Measurements from ENCODE around the gene PREB. TPM values are rescaled to one million over a fixed set of nuclear protein-coding genes. Genes with fewer than 3 reads are reported as not detected.
"Not testable (repeated sequence)": the region's sequence is repeated elsewhere in the genome, so short reads cannot be mapped to it uniquely, and the experiment has no call there.

PREB gene
- total RNA-seq, 1 experiment from 2014 or later, result 84.3 TPM

- Histone ChIP-seq H3K27me3 (no peaks in the 10 kb centered on the region), H3K36me3 (no peaks in the 10 kb centered on the region), H3K9me3 (no peaks in the 10 kb centered on the region), H3K4me3 (peak overlapping the region; percentile 56)
- no peak for DNase-seq
Observed at GRCh38 chr2:27117995-27118524, 16.4 kb downstream of the PREB start.

- Histone ChIP-seq H3K9me3 (no peaks in the 10 kb centered on the region), H3K4me3 (no peak overlapping the region), H3K27me3 (no peaks in the 10 kb centered on the region), H3K36me3 (no peaks in the 10 kb centered on the region)
- no peak for DNase-seq
Observed at GRCh38 chr2:27115519-27115918, 18.9 kb downstream of the PREB start.

- not testable (repeated sequence) for H3K9me3 ChIP-seq, H3K27me3 ChIP-seq, H3K4me3 ChIP-seq, H3K36me3 ChIP-seq, DNase-seq
Observed at GRCh38 chr2:27111392-27112078, 22.9 kb downstream of the PREB start.

GRCh38 chr2:27110603-27111352 is 23.7 kb downstream of the PREB start:
- H3K4me3 ChIP-seq, H3K36me3 ChIP-seq, H3K27me3 ChIP-seq, DNase-seq, H3K9me3 ChIP-seq: not testable (repeated sequence)

GRCh38 chr2:27109083-27109482 is 25.4 kb downstream of the PREB start:
- H3K36me3 ChIP-seq, result no peaks in the 10 kb centered on the region
- no peak for DNase-seq
- H3K27me3 ChIP-seq, result no peaks in the 10 kb centered on the region
- no peak overlapping the region for H3K4me3 ChIP-seq
- H3K9me3 ChIP-seq, result no peaks in the 10 kb centered on the region

- DNase-seq, result no peak
- no peaks in the 10 kb centered on the region for H3K9me3 ChIP-seq
- no peak overlapping the region for H3K4me3 ChIP-seq
- no peaks in the 10 kb centered on the region for H3K27me3 ChIP-seq
- H3K36me3 ChIP-seq, result no peaks in the 10 kb centered on the region
Observed at GRCh38 chr2:27108221-27108620, 26.2 kb downstream of the PREB start.

- DNase-seq, result no peak
- H3K36me3 ChIP-seq, result no peaks in the 10 kb centered on the region
- H3K4me3 ChIP-seq, result no peak overlapping the region
- H3K27me3 ChIP-seq, result no peaks in the 10 kb centered on the region
- H3K9me3 ChIP-seq, result no peaks in the 10 kb centered on the region
Observed at GRCh38 chr2:27105981-27106380, 28.5 kb downstream of the PREB start.

- DNase-seq, result no peak
- Histone ChIP-seq H3K27me3 (no peaks in the 10 kb centered on the region), H3K36me3 (no peaks in the 10 kb centered on the region), H3K9me3 (no peaks in the 10 kb centered on the region), H3K4me3 (no peak overlapping the region)
Observed at GRCh38 chr2:27102329-27102728, 32.1 kb downstream of the PREB start.

- H3K27me3 ChIP-seq, result no peaks in the 10 kb centered on the region
- no peak for DNase-seq
- no peaks in the 10 kb centered on the region for H3K9me3 ChIP-seq
- H3K4me3 ChIP-seq, result no peak overlapping the region
- no peaks in the 10 kb centered on the region for H3K36me3 ChIP-seq
Observed at GRCh38 chr2:27100036-27100435, 34.4 kb downstream of the PREB start.

GRCh38 chr2:27099334-27099955 is 35.0 kb downstream of the PREB start:
- DNase-seq, result no peak
- no peaks in the 10 kb centered on the region for H3K9me3 ChIP-seq
- H3K4me3 ChIP-seq, result no peak overlapping the region
- no peaks in the 10 kb centered on the region for H3K27me3 ChIP-seq
- no peaks in the 10 kb centered on the region for H3K36me3 ChIP-seq

GRCh38 chr2:27097341-27097740 is 37.1 kb downstream of the PREB start:
- no peaks in the 10 kb centered on the region for H3K27me3 ChIP-seq
- DNase-seq, result no peak
- no peak overlapping the region for H3K4me3 ChIP-seq
- no peaks in the 10 kb centered on the region for H3K36me3 ChIP-seq
- no peaks in the 10 kb centered on the region for H3K9me3 ChIP-seq

- Histone ChIP-seq H3K4me3 (no peak overlapping the region), H3K9me3 (no peaks in the 10 kb centered on the region), H3K36me3 (no peaks in the 10 kb centered on the region), H3K27me3 (no peaks in the 10 kb centered on the region)
- no peak for DNase-seq
Observed at GRCh38 chr2:27096748-27097297, 37.6 kb downstream of the PREB start.

GRCh38 chr2:27095745-27096651 is 38.4 kb downstream of the PREB start:
- Histone ChIP-seq H3K36me3 (no peaks in the 10 kb centered on the region), H3K9me3 (no peaks in the 10 kb centered on the region), H3K27me3 (no peaks in the 10 kb centered on the region), H3K4me3 (no peak overlapping the region)
- peak; percentile 39 for DNase-seq

GRCh38 chr2:27095427-27095744 is 39.0 kb downstream of the PREB start:
- no peaks in the 10 kb centered on the region for H3K36me3 ChIP-seq
- no peaks in the 10 kb centered on the region for H3K9me3 ChIP-seq
- H3K4me3 ChIP-seq, result no peak overlapping the region
- no peaks in the 10 kb centered on the region for H3K27me3 ChIP-seq
- no peak for DNase-seq

- no peak for DNase-seq
- H3K36me3 ChIP-seq, result no peaks in the 10 kb centered on the region
- no peaks in the 10 kb centered on the region for H3K27me3 ChIP-seq
- no peaks in the 10 kb centered on the region for H3K9me3 ChIP-seq
- no peak overlapping the region for H3K4me3 ChIP-seq
Observed at GRCh38 chr2:27094353-27094984, 40.0 kb downstream of the PREB start.

All from MG63 (cell line).